GM19468 (cell line): ENCODE results near the gene SCPEP1.
"Not testable (repeated sequence)": the region's sequence is repeated elsewhere in the genome, so short reads cannot be mapped to it uniquely, and the experiment has no call there.

Source experiments
- ATAC-seq: cut with Tn5 transposase; IDR thresholded peaks from one replicate; pipeline ENCODE4 v1.9.1; 2021; ENCODE audit warnings: mild to moderate bottlenecking, moderate library complexity, moderate number of reproducible peaks; ENCODE audit not compliant: unreplicated experiment; ENCODE audit errors: extremely low read depth

SCPEP1 gene

DNA sequence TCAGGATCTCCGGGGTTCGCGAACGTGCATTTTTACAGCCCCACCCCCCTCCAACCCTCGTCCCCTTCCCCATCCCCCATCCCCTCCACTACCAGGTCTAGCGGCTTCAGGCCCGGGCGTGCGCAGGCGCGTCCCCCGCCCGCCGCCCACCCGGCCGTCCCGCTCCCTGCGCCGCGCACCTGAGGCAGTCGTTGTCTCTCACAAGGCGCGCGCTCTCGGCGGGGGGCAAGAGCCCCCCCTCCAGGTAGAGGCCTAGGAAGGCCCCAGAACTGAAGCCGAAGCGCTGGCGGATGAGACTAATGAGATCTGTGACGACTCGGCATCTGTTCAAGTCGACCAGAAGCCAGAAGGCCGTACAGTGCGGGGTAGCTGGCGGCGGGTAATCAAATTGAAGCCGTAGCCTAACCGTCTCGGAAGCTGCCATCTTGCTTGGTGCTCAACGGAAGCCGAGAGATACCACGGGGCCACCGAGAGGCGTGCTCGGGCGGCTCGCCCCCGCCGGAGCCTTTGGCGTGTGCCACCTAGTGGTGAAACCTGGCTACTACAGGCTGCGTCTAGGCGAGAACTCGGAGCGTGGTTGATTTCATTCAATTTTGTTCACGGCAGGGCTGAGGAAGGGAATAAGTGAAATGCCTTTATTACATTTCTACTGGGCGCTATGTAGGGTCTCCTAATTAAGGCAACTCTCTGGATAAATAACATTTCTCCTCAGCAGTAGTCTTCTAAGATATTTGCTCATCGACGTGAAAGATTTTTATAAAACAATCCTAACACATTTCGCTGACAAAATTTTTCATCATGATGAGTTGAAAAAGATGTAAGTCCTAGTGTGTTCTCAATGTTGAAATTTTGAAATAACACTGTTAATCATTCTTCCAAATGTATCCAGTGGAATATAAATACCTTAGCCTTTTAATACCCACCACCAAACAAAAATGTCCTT, 17.1 kb upstream of the SCPEP1 start, which contains the start of gene COIL:
TSS of gene COIL (minus strand) at position 455 of the 943 bp plus-strand sequence. CDS start at position 424, 31 bp downstream.
- peak; percentile 91 for ATAC-seq

DNA sequence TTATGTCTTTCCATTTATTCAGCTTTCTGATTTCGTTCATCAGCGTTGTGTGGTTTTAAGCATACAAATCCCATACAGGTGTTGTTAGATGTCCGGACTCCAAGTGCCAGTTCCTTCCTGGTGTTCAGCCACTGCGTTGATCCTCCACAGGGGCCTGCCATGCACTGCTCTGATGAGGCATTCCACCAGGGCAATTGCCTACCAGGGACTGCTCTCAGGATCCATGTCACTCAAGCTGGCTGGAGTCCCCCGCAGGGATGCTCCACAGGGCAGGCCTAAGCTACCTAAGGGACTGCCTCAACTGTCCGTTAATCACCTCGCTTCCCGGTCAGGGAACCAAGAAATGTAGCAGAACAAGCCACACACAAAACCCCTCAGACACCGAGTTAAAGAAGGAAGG, 12.7 kb upstream of the SCPEP1 start:
- not testable (repeated sequence) for ATAC-seq

DNA sequence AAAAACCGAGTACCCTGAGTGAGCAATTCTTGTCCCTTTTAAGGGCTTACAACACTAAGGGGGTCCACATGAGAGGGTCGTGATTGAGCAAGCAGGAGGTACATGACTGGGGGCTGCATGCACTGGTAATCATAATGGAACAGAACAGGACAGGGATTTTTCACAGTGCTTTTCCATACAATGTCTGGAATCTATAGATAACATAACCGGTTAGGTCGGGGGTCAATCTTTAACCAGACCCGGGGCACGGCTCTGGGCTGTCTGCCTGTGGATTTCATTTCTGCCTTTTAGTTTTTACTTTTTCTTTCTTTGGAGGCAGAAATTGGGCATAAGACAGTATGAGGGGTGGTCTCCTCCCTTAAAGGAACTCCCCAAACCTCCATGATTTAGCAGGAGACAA, 12.2 kb upstream of the SCPEP1 start:
- ATAC-seq: not testable (repeated sequence)

DNA sequence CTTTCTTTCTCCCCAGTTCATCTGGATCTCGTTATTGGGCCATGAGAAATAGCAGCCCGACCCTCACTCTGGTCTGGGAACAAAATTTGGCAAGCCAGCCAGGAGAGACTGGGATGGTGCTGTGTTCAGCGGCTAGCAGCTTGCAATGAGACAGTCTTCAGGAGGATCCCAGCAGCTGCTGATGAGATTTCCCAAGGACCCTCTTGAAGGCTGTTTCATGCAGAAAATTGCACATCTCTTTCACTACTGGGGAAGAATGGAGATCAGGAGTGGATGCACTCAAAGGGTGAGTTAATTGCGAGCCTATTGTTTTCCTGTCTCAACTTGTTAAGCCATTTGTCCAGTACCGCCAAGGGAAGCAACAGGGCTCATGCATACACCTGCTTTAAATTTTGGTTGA, 11.6 kb upstream of the SCPEP1 start:
- no peak for ATAC-seq

DNA sequence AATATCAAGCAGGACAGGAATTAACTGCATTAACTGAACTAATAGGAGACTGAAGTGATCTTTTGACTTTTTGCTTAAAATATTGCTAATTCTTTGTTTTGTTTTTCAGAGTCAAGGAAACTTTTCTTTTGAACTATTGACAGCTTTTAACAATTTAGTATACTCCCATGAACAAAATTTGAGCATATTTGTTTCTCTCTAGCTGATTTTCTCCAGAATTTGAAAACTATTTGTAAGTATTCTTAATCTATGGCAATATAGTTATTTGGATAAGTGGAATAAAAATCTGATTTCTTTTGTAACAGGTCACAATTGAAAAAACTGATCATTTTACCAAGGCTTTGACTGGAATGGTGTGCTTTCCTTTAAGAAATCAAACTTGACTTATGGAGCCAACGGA, 7.0 kb upstream of the SCPEP1 start:
- no peak for ATAC-seq

DNA sequence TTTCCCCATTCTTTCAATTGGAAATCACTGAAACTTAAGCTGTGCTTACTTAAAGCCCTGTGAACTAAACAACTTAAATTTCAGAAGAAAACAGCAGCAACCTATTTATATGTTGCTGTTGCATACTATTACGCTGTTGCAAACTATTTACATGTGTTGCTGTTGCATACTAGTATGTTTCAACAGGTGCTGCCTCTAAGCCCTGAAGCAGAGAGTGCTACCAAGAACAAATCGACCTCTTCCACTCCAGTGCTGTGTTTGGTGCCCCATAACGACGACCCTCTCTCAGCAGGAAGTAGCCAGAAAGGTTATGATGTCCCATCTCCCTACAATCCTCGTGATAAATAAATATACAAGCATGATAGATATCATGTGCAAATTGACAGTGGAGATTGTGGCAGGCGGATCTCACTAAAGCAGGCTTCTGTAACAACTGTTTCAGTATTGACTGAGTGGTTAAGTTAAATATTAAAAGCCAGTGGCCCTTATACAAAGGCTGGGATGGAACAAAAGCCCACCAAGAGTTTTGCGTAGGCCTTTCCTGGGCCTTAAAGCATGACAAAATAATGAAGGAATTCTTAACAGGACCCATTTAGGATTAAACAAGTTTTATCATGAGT, 5.7 kb upstream of the SCPEP1 start:
- ATAC-seq: no peak

DNA sequence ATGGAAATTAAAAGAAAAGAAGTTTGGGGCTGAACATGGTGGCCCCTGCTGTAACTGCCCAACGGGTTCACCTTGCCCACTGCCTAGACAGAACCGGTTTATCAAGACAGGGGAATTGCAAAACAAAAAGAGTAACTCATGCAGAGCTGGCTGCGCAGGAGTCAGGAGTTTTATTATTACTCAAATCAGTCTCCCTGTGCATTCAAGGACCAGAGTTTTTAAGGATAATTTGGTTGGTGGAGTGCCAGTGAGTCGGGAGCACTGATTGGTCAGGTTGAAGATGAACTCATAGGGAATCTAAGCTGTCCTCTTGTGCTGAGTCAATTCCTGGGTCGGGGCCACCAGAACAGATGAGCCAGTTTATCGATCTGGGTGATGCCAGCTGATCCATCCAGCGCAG, 4.4 kb upstream of the SCPEP1 start:
- no peak for ATAC-seq

DNA sequence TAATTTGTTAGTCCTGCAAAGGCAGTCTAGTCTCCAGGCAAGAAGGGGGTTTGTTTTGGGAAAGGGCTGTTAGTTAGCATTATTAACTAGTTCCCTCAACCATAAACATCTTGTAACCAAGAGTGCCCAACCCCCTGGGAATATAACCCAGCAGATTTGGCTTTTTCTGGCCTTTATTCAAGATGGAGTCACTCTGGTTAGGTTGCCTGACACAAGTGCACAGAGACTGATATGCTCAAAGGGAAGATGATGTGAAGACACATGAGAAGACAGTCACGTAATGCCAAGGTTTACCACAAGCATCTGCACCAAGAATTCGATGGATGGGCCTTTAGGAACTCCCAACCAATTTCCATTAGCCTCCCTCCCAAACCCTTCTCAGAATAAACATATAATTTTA, 3.9 kb upstream of the SCPEP1 start:
- ATAC-seq: no peak

DNA sequence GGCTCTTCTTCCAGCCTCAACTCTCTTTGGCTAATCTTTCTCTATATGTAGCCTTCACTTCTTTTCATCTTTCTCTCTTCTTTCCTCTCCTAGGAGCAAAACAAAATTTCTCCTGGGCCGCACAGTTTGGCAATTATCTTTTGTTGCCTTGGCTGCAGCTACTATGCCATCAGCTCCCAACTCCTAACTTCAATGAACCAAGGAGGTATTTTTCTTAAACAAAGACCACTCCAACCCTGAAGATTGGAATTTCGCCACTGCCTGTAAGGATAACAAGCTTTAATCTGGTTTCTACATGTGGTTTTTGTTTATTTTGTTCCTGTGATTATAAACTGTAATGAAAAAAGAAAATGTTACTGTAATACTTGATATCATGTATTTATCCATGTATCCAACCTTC, 2.3 kb upstream of the SCPEP1 start:
- ATAC-seq: no peak

DNA sequence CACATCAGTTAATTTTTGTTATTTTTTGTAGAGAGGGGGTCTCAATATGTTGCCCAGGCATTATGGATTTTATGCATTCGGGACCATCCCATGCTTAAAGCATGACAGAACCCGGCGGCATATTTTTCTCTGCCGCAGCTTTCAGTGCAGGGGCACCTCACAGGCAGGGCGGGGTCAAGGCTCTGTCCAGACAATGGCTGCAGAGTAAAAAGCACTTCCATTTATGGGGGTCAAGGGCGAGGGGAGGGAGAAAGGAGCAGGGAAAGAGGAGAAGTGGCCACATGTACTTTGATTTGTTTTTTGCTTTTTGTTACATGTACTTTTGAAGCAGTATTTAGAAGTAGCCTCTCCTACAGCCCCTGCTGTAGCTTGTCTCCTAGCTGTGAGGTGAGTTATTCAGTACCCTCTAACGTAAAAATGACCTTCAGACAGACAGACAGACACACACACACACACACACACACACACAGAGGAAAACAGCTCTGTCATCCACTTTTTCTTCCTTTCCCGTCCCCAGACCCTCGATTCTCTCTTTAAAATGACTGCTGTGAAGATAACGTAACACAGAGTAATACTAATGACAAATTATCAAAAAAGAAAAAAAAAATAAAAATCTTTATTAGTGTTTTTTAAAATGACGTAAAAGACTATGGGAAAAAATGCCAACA, 856 bp upstream of the SCPEP1 start:
- no peak for ATAC-seq

DNA sequence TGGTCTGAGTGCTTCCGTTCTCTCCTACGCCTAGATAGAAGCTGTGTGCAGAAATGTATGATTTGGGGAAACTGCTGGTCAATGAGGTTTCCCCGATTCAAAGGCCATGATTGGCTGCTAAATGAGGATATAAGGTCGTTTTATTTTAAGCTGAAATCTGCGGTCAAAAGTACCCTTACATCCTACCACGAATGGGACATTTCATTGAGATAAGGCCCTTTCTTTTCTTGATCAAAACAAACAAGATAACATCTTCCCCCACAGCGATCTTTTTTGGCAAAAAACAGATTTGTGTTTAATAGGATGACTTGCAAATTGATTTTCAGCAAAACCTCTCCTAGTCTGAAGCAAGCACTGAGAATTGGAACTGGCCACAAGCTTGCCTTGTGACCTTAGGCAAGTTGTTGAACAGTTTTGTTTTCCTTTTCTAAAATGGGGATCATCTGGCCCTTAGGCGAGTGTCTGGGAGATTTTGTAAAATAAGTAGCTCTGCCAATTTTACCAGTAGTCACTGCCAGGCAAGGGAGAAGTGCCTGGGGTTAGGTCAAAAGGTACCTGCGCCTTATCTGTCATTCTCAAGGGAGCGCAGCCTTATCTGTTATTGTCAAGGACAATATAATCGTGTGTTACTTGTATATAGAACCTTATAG, 635 bp downstream of the SCPEP1 start:
- no peak for ATAC-seq

DNA sequence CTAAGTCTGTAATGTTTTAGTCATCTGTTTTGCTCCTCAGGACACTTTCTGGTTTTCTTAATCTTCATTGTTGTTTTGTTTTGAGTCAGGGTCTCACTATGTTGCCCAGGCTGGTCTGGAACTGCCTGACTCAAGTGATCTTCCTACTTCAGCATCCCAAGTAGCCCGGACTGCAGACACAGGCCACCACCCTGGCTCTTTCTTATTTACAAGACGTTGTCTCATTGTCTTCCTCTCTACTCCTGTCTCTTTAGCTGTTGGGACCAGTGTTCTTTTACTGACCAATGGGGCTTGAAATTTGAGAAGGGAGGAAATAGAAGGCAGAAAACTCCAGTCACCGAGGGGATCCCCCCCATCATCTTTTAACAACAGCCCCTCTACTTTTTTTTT, 1.2 kb downstream of the SCPEP1 start:
- no peak for ATAC-seq

DNA sequence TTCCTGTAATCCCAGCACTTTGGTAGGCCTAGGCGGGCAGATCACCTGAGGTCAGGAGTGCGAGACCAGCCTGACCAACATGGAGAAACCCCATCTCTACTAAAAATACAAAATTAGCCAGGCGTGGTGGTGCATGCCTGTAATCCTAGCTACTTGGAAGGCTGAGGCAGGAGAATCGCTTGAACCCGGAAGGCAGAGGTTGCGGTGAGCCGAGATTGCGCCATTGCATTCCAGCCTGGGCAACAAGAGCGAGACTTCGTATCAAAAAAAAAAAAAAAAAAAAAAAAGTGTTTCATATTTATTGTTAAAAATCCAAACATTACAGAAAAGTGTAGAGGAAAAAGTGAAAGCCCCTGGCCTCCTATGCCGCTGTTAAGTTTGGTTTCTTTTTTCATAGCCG, 2.6 kb downstream of the SCPEP1 start:
- ATAC-seq: not testable (repeated sequence)

DNA sequence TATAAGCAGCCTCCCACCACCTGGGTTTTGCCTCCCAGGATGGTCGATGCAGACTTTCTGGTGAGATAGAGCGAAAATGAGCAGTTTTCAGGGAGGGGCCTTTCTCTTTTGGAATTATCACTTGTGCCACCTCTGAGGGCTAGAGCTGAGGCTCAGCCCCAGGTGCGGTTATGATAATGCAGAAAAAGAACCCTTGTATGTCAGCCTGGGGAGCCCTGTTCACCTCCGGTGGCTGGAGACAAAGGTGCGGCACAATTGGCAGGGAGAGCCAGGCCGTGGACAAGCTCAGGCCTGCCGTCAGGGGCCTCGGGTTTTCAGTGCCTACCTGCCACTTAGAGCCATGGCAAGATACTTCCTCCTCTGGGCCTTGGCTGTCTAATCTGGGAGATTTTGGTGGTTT, 4.4 kb downstream of the SCPEP1 start:
- no peak for ATAC-seq

DNA sequence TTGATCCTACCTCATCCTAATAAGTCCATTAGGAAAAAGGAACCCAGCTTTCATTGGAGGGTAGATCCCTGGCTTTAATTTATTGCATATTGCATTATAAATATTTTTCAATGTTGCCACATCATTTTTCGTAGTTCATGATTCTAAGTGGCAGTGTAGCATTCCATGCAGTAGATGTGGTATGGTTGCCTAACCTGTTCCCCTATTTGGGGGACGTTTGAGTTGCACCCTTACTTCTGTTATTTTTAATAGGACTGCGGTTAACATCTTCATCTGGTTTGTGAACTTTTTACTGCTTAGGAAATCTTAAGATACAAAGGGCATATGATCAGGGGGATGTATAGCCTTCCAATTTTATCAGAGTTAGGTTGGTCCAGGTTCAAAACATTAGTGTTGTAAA, 5.4 kb downstream of the SCPEP1 start:
- no peak for ATAC-seq

DNA sequence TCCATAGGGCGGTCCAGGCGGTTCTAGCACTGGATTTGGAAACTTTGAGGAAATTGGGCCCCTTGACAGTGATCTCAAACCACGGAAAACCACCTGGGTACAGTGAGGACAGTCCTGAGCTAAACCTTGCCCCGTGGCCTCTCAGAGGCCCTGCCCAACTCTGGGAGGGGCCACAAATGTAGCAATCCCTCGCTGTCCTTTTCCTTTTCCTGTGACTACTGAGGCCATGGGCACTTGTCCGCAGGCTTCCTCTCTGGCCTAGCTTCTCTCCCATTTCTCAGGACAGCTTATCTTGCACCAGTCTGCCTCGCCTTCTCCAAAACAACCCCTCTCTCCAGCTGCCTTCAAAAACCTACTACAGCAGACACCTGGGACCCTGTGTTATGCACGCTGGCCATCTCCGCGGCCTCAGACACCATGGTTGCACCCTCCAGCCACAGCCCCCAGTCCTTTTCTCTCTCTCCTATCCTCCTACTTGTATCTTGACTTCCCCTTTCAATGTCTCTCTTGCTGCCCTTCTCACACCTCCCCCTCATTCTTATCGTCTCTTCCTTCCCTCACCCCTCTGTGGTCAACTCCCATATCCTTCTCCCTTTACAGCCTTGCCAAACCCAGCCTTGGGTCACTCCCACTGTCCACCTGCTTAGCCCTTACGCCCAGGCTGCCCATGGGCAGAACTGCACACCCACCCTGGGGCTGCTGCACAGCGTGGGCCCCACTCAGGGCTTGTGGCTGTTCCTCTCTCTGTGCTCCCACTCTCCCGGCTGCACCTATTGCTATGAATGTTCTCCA, 7.6 kb downstream of the SCPEP1 start:
- no peak for ATAC-seq

DNA sequence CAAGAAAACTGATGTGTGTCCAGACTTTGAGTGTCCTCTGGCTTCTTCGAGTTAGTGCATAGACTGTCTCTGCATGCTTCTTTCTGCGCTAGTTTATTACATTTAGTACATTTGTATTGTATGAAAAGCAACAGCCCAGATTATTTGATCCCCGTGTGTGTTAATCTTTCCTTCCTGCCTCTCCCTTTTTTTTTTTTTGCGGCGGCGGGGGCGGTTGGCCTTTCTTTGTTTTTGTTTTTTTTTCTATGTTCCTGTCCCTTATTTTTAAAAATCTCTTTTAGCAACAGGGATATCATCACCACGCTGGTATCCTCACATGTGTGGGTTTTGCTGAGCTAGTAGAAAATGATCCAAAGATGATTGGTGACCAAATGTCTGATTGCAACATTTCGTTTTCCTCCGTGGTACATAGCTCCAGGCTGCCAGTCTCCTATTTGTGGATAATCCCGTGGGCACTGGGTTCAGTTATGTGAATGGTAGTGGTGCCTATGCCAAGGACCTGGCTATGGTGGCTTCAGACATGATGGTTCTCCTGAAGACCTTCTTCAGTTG, 9.4 kb downstream of the SCPEP1 start:
- no peak for ATAC-seq

DNA sequence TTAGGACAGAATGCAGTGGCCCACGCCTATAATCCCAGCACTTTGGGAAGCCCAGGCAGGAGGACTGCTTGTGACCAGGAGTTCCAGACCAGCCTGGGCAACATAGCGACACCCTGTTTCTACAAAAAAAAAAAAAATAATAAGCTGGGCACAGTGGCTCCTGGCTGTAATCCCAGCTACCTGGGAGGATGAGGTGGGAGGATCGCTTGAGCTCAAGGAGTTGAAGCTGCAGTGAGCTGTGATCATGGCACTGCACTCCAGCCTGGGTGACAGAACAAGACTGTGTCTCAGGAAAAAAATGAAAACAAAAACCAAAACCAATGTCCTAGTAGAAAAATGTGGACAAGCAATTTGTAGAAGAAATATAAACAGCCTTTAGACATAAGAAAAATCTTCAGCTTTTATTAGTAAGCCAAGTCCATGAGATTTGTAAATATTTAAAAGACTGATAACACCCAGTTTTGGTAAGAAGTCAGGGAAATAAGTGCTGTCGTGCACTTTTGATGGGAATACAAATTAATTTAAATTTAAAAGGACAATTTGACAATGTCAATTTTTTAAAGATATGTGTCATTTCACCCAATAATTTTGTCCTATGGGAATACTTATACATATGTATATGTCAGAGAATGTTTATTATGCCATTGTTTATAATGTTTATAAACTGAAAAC, 11.1 kb downstream of the SCPEP1 start:
- no peak for ATAC-seq

DNA sequence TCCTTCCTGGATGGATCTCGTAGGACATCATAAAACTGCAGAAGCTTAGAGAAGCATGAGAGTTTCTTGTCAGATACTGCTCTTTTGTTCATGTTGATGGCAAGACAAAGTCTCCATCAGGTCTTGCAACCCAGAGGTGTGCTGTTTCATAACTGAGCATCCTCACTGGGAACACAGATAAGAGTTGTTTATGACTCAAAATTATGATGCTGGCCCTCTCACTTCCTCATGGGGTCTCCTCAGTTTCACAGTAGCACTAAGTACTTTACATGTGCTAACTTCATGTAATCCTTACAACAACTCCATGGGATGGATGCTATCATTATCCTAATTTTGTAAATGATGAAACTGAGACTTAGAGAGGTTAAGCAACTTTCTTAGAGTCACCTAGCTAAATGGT, 14.4 kb downstream of the SCPEP1 start:
- ATAC-seq: no peak
